22Rv1 (cell line): ENCODE results near the gene HTT.

Experiments
- ZFX ChIP-seq: fragments of 450-650 bp; IDR thresholded peaks from 2 replicates; pipeline ENCODE4 v1.6.1; 2017; ENCODE audit warnings: antibody characterized with exemption, borderline replicate concordance
- TF ChIP-seq, protein P1 (sequence below): fragments of 450-650 bp; IDR thresholded peaks from 2 replicates; pipeline ENCODE4 v1.5.1; 2017; ENCODE audit warnings: mild to moderate bottlenecking

DNA sequence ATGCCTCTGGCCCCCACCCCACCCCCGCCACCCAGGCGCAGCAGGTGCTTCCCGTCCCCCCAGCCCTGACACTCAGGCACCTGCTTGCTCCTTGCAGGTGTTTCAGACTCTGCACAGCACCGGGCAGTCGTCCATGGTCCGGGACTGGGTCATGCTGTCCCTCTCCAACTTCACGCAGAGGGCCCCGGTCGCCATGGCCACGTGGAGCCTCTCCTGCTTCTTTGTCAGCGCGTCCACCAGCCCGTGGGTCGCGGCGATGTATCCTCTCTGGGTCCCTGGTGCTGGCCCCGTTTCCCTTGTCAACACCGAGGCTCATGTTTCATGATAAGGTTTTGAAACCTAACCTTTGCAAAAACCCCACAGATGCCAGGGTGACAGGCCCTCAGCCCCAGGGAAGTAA, 164.2 kb downstream of the HTT start:
- TF ChIP-seq, protein P1, sequence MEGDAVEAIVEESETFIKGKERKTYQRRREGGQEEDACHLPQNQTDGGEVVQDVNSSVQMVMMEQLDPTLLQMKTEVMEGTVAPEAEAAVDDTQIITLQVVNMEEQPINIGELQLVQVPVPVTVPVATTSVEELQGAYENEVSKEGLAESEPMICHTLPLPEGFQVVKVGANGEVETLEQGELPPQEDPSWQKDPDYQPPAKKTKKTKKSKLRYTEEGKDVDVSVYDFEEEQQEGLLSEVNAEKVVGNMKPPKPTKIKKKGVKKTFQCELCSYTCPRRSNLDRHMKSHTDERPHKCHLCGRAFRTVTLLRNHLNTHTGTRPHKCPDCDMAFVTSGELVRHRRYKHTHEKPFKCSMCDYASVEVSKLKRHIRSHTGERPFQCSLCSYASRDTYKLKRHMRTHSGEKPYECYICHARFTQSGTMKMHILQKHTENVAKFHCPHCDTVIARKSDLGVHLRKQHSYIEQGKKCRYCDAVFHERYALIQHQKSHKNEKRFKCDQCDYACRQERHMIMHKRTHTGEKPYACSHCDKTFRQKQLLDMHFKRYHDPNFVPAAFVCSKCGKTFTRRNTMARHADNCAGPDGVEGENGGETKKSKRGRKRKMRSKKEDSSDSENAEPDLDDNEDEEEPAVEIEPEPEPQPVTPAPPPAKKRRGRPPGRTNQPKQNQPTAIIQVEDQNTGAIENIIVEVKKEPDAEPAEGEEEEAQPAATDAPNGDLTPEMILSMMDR: no peak
- TF ChIP-seq ZFX: no peak
